ENCODE measurements around the gene MSS51.

The MSS51 gene

GRCh38 chr10:73444457-73444856 lies 11.1 kb upstream of the MSS51 start:
- no peak overlapping the region for H2AFZ ChIP-seq (ENCODE audit: low read length)
- no peaks in the 10 kb centered on the region for H3K4me1 ChIP-seq (ENCODE audit: insufficient read depth, low read length, poor library complexity, severe bottlenecking)
- peaks cover 9% of the 10 kb centered on the region; the same call in 1 of the 2 replicates for H3K36me3 ChIP-seq (ENCODE audit: insufficient read depth, low read length)
- H3K4me2 ChIP-seq (ENCODE audit: low read depth, low read length, poor library complexity, severe bottlenecking), result no peak overlapping the region
- TF ChIP-seq CTCF (conservative IDR thresholded peaks at IDR 0.05; ENCODE audit: low read length) (no peak), EZH2phosphoT487 (IDR thresholded peaks at IDR 0.05; ENCODE audit: borderline replicate concordance) (no peak)
- H3K9me2 ChIP-seq (replicated peaks; ENCODE audit: low read depth, low read length), result no peaks in the 10 kb centered on the region
- H3F3A ChIP-seq (ENCODE audit: low read depth), result no peaks in the 10 kb centered on the region
- no peaks in the 10 kb centered on the region for H3K79me2 ChIP-seq (ENCODE audit: insufficient read depth, low read length)
- H3K9ac ChIP-seq (ENCODE audit: low read depth, low read length, poor library complexity, severe bottlenecking), result no peak overlapping the region
- no peaks in the 10 kb centered on the region for H4K20me1 ChIP-seq (ENCODE audit: insufficient read depth, low read length, poor library complexity, severe bottlenecking)
- no peaks in the 10 kb centered on the region for H3K9me3 ChIP-seq (ENCODE audit: insufficient read depth, low read depth, low read length)
- no peaks in the 10 kb centered on the region for H3K27me3 ChIP-seq (ENCODE audit: insufficient read depth, low read length, poor library complexity, severe bottlenecking)
- no peak overlapping the region for H3K4me3 ChIP-seq (ENCODE audit: low read length, poor library complexity, severe bottlenecking)

GRCh38 chr10:73439605-73440312 lies 6.4 kb upstream of the MSS51 start:
- no peak overlapping the region for H3K4me2 ChIP-seq (ENCODE audit: low read depth, low read length, poor library complexity, severe bottlenecking)
- TF ChIP-seq CTCF (conservative IDR thresholded peaks at IDR 0.05; ENCODE audit: low read length), result no peak
- no peak for TF ChIP-seq EZH2phosphoT487 (IDR thresholded peaks at IDR 0.05; ENCODE audit: borderline replicate concordance)
- H2AFZ ChIP-seq (ENCODE audit: low read length), result no peak overlapping the region

GRCh38 chr10:73439055-73439454 lies 5.7 kb upstream of the MSS51 start:
- Histone ChIP-seq H3K4me1 (ENCODE audit: insufficient read depth, low read length, poor library complexity, severe bottlenecking) (peaks cover 1% of the 10 kb centered on the region), H3K36me3 (ENCODE audit: insufficient read depth, low read length) (peaks cover 7% of the 10 kb centered on the region; the same call in 1 of the 2 replicates), H3K79me2 (ENCODE audit: insufficient read depth, low read length) (no peaks in the 10 kb centered on the region), H3K27me3 (ENCODE audit: insufficient read depth, low read length, poor library complexity, severe bottlenecking) (no peaks in the 10 kb centered on the region), H3F3A (ENCODE audit: low read depth) (no peaks in the 10 kb centered on the region), H3K4me2 (ENCODE audit: low read depth, low read length, poor library complexity, severe bottlenecking) (no peak overlapping the region), H3K9me2 (replicated peaks; ENCODE audit: low read depth, low read length) (no peaks in the 10 kb centered on the region), H3K4me3 (ENCODE audit: low read length, poor library complexity, severe bottlenecking) (no peak overlapping the region), H3K9ac (ENCODE audit: low read depth, low read length, poor library complexity, severe bottlenecking) (no peak overlapping the region), H4K20me1 (ENCODE audit: insufficient read depth, low read length, poor library complexity, severe bottlenecking) (no peaks in the 10 kb centered on the region), H2AFZ (ENCODE audit: low read length) (no peak overlapping the region), H3K9me3 (ENCODE audit: insufficient read depth, low read depth, low read length) (no peaks in the 10 kb centered on the region)
- TF ChIP-seq EZH2phosphoT487 (IDR thresholded peaks at IDR 0.05; ENCODE audit: borderline replicate concordance), result no peak
- TF ChIP-seq CTCF (conservative IDR thresholded peaks at IDR 0.05; ENCODE audit: low read length), result no peak

More at GRCh38 chr10:73439605-73440312, 6.4 kb upstream of the MSS51 start:
- Histone ChIP-seq H3K36me3 (ENCODE audit: insufficient read depth, low read length) (peaks cover 11% of the 10 kb centered on the region; the same call in 1 of the 2 replicates), H3K27me3 (ENCODE audit: insufficient read depth, low read length, poor library complexity, severe bottlenecking) (no peaks in the 10 kb centered on the region), H3K9ac (ENCODE audit: low read depth, low read length, poor library complexity, severe bottlenecking) (no peak overlapping the region), H3K9me2 (replicated peaks; ENCODE audit: low read depth, low read length) (no peaks in the 10 kb centered on the region), H4K20me1 (ENCODE audit: insufficient read depth, low read length, poor library complexity, severe bottlenecking) (no peaks in the 10 kb centered on the region), H3K4me1 (ENCODE audit: insufficient read depth, low read length, poor library complexity, severe bottlenecking) (no peaks in the 10 kb centered on the region), H3F3A (ENCODE audit: low read depth) (no peaks in the 10 kb centered on the region), H3K4me3 (ENCODE audit: low read length, poor library complexity, severe bottlenecking) (no peak overlapping the region), H3K79me2 (ENCODE audit: insufficient read depth, low read length) (no peaks in the 10 kb centered on the region), H3K9me3 (ENCODE audit: insufficient read depth, low read depth, low read length) (no peaks in the 10 kb centered on the region)

Measured in Loucy (cell line).